B cell (primary cell): ENCODE measurements around the gene SPOCK1. TPM values are rescaled to one million over a fixed set of nuclear protein-coding genes. Genes with fewer than 3 reads are reported as not detected.

Source experiments
- ATAC-seq: fragments of 200-7000 bp; cut with Tn5 transposase; one replicate; pipeline ENCODE4 v1.10.0; 2021; ENCODE audit warnings: low read depth, mild to moderate bottlenecking, moderate number of reproducible peaks, moderate library complexity
- CTCF ChIA-PET: fragments of 350-600 bp; sonication (Branson Sonifier 250); formaldehyde crosslinking; loops from one replicate; lab custom pipeline; 2021; ENCODE audit warnings: antibody characterized with exemption, inconsistent platforms; lab: Charles Lee
- POLR2A ChIA-PET: fragments of 350-600 bp; sonication (Branson Sonifier 250); formaldehyde crosslinking; loops from one replicate; lab custom pipeline; 2021; ENCODE audit warnings: antibody characterized with exemption; lab: Charles Lee
- DNase-seq: peaks from one replicate; pipeline ENCODE4 v3.0.0; 2013
- H2AFZ ChIP-seq: 2 replicates; pipeline ENCODE4 v1.6.1; 2012; ENCODE audit warnings: mild to moderate bottlenecking, low read depth, low read length; ENCODE audit not compliant: insufficient read depth, poor library complexity, severe bottlenecking
- H3K27ac ChIP-seq, 2 donors: 1 replicate in 1 of 2; 2 replicates in 1 of 2; pipeline ENCODE4 v1.5.1; 2012 to 2013; ENCODE audit warnings: low read length in 2 of 2, mild to moderate bottlenecking in 2 of 2, moderate library complexity in 1 of 2
- H3K27me3 ChIP-seq, 4 experiments: fragments of 200-600 bp in 1 of 4; sonication (generic) in 1 of 4; replicated peaks in 1 of 4; 1 replicate in 2 of 4; 2 replicates in 2 of 4; pipeline versions ENCODE4 v1.6.1 to v1.7.0; 2013 to 2016; ENCODE audit warnings: low read length in 3 of 4, mild to moderate bottlenecking in 2 of 4, mixed read lengths in 1 of 4, moderate library complexity in 1 of 4; ENCODE audit not compliant: insufficient read depth in 4 of 4, control insufficient read depth in 3 of 4; ENCODE audit errors: control extremely low read depth in 1 of 4
- H3K36me3 ChIP-seq, 2 experiments: replicated peaks in 1 of 2; 1 replicate in 1 of 2; 2 replicates in 1 of 2; pipeline versions ENCODE4 v1.6.1 to v1.7.1; 2013; ENCODE audit warnings: low read length in 1 of 2; ENCODE audit not compliant: insufficient read depth in 2 of 2, control insufficient read depth in 1 of 2; ENCODE audit errors: control extremely low read depth in 1 of 2, extremely low read depth in 1 of 2
- H3K4me1 ChIP-seq, 2 donors: fragments of 200-600 bp in 1 of 2; sonication (generic) in 1 of 2; 1 replicate in 1 of 2; 2 replicates in 1 of 2; pipeline versions ENCODE4 v1.5.1 to v1.6.1; 2013 to 2017; ENCODE audit warnings: low read length in 2 of 2; ENCODE audit not compliant: control insufficient read depth in 2 of 2, insufficient read depth in 2 of 2
- H3K4me2 ChIP-seq: replicated peaks from 2 replicates; pipeline ENCODE3; 2012; ENCODE audit warnings: mild to moderate bottlenecking, low read depth, low read length; ENCODE audit not compliant: poor library complexity, severe bottlenecking
- H3K4me3 ChIP-seq, 5 experiments: fragments of 200-600 bp in 1 of 5; sonication (generic) in 1 of 5; 1 replicate in 3 of 5; 2 replicates in 2 of 5; pipeline versions ENCODE4 v1.5.1 to v1.7.0; 2011 to 2016; ENCODE audit warnings: low read length in 4 of 5, mild to moderate bottlenecking in 4 of 5, low read depth in 2 of 5, control low read depth in 1 of 5, moderate library complexity in 1 of 5; ENCODE audit not compliant: insufficient read depth in 1 of 5; ENCODE audit errors: control extremely low read depth in 1 of 5, extremely low read depth in 1 of 5
- H3K79me2 ChIP-seq: fragments of 200-600 bp; sonication (generic); one replicate; pipeline ENCODE4 v1.6.0; 2016; ENCODE audit warnings: low read length; ENCODE audit not compliant: control insufficient read depth, insufficient read depth
- H3K9ac ChIP-seq: fragments of 200-600 bp; sonication (generic); 2 replicates; pipeline ENCODE4 v1.6.1; 2017; ENCODE audit warnings: mild to moderate bottlenecking, low read length, moderate library complexity
- H3K9me3 ChIP-seq, 3 donors: one replicate each; pipeline versions ENCODE4 v1.6.1 to v1.7.1; 2013; ENCODE audit warnings: low read length in 2 of 3; ENCODE audit not compliant: control insufficient read depth in 2 of 3, insufficient read depth in 1 of 3; ENCODE audit errors: control extremely low read depth in 1 of 3
- H4K20me1 ChIP-seq: 2 replicates; pipeline ENCODE4 v1.6.0; 2012; ENCODE audit warnings: mild to moderate bottlenecking, low read length; ENCODE audit not compliant: insufficient read depth, control insufficient read depth, poor library complexity, severe bottlenecking
- H3K27ac Mint-ChIP-seq: one replicate; pipeline ENCODE4 v1.8.0; 2021; ENCODE audit warnings: mixed read lengths
- H3K27me3 Mint-ChIP-seq: one replicate; pipeline ENCODE4 v1.8.0; 2021; ENCODE audit warnings: mixed read lengths
- H3K4me1 Mint-ChIP-seq: one replicate; pipeline ENCODE4 v1.8.0; 2021; ENCODE audit warnings: mixed read lengths
- H3K4me3 Mint-ChIP-seq: one replicate; pipeline ENCODE4 v1.8.0; 2021; ENCODE audit warnings: mixed read lengths
- H3K9me3 Mint-ChIP-seq: one replicate; pipeline ENCODE4 v1.8.0; 2022; ENCODE audit warnings: mixed read lengths; ENCODE audit not compliant: insufficient read depth
- EZH2 ChIP-seq: IDR thresholded peaks from 2 replicates; pipeline ENCODE4 v1.6.1; 2012; ENCODE audit warnings: borderline replicate concordance, low read depth, mild to moderate bottlenecking, moderate library complexity, low read length; ENCODE audit not compliant: insufficient read depth, poor library complexity, severe bottlenecking
- WGBS: methylation state at CpG from one replicate; pipeline ENCODE4 v1.1.5; 2013; ENCODE audit warnings: missing lambda C conversion rate; ENCODE audit not compliant: insufficient coverage; 5-methylcytosine and 5-hydroxymethylcytosine counted together
- intact Hi-C: fragments of 100-400 bp; cut with micrococcal nuclease; formaldehyde crosslinking; loops from one replicate; pipeline ENCODE4 v1.10.0; 2022
- polyA plus RNA-seq: library from polyadenylated mRNA; depleted of rRNA; stranded (reverse); fragments of >200 nt; gene quantifications from 2 replicates; pipeline ENCODE4 v1.2.3, GENCODE V29; 2012
- total RNA-seq, 2 donors: library from RNA; stranded (reverse); fragments of 120-200 nt in 1 of 2; gene quantifications; 1 replicate in 1 of 2; 2 replicates in 1 of 2; pipeline versions ENCODE4 v1.2.3 to v1.2.4, GENCODE V29; 2013 to 2022
- TF ChIP-seq, protein P1 (sequence below): fragments of 200-600 bp; IDR thresholded peaks from one replicate; pipeline ENCODE4 v1.8.0; 2022; ENCODE audit warnings: antibody characterized with exemption, mild to moderate bottlenecking

Gene SPOCK1
- total and polyA plus RNA-seq, 2 donors (not counting 1 experiment from before 2014, with no cell fraction given): not detected

DNA sequence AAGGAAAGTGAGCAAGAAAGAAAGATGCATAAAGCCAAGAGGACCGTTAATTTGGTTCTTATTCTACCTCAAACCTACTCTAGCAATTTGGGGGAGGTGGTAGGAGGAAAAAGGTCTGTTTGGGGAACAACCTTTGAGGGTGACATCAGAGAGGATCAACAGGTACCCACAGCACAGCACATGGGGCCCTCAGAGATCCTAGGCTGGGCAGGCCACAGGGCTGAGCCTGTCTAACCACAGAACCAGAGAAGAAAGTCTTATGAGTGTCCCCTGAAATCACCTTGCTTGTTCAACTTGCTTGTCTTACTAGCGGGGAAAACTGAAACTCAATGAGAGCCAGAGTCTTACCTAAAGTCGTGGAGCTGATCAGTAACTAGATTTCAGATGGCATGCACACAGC is 385.2 kb downstream of the SPOCK1 start:
- Histone ChIP-seq H3K9me3 (no peaks in the 10 kb centered on the region), H3K36me3 (no peaks in the 10 kb centered on the region), H3K79me2 (no peaks in the 10 kb centered on the region), H3K9ac (no peak overlapping the region), H3K4me3 (no peak overlapping the region), H3K4me2 (no peak overlapping the region), H3K4me1 (no peaks in the 10 kb centered on the region), H4K20me1 (no peaks in the 10 kb centered on the region), H3K27ac (no peak overlapping the region), H3K27me3 (no peaks in the 10 kb centered on the region), H2AFZ (no peak overlapping the region)
- Mint-ChIP-seq H3K27ac (no peak overlapping the region), H3K9me3 (no peaks in the 10 kb centered on the region), H3K4me3 (no peak overlapping the region), H3K4me1 (peaks cover 2% of the 10 kb centered on the region), H3K27me3 (peaks cover 4% of the 10 kb centered on the region)
- intact Hi-C loops: no loop called here
- WGBS: 100% methylated on average over 1 of the region's 3 CpGs
- ATAC-seq (no peak), DNase-seq (no peak)
- ChIA-PET POLR2A (no interaction called here), CTCF (no interaction called here)
- TF ChIP-seq, protein P1, sequence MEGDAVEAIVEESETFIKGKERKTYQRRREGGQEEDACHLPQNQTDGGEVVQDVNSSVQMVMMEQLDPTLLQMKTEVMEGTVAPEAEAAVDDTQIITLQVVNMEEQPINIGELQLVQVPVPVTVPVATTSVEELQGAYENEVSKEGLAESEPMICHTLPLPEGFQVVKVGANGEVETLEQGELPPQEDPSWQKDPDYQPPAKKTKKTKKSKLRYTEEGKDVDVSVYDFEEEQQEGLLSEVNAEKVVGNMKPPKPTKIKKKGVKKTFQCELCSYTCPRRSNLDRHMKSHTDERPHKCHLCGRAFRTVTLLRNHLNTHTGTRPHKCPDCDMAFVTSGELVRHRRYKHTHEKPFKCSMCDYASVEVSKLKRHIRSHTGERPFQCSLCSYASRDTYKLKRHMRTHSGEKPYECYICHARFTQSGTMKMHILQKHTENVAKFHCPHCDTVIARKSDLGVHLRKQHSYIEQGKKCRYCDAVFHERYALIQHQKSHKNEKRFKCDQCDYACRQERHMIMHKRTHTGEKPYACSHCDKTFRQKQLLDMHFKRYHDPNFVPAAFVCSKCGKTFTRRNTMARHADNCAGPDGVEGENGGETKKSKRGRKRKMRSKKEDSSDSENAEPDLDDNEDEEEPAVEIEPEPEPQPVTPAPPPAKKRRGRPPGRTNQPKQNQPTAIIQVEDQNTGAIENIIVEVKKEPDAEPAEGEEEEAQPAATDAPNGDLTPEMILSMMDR: no peak
- no peak for TF ChIP-seq EZH2

DNA sequence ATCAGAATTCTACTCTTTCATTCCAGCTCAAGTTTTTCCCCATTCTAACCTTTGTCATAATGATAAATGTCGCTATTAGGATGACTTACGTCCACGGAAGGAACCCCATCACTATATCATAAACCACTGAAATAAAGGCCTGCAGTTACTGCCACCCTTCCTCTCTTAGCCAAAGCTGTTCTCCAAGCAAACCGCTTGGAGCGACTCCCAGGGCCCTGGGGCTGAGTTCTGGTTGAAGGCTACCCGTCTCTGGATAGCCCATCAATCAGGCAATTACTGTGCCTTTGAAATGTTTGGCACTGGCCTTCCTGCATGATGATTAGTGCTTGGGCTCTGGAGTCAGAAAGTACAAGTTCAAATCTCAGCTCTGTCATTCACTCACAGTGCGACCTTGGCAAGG is 386.0 kb downstream of the SPOCK1 start:
- Histone ChIP-seq H3K9ac (no peak overlapping the region), H3K4me3 (no peak overlapping the region), H3K9me3 (no peaks in the 10 kb centered on the region), H2AFZ (no peak overlapping the region), H3K4me2 (no peak overlapping the region), H3K27ac (no peak overlapping the region), H3K4me1 (no peaks in the 10 kb centered on the region), H3K27me3 (no peaks in the 10 kb centered on the region), H3K36me3 (no peaks in the 10 kb centered on the region), H3K79me2 (no peaks in the 10 kb centered on the region), H4K20me1 (no peaks in the 10 kb centered on the region)
- POLR2A ChIA-PET: no interaction called here
- Mint-ChIP-seq H3K9me3 (no peaks in the 10 kb centered on the region), H3K27ac (no peak overlapping the region), H3K4me1 (peaks cover 2% of the 10 kb centered on the region), H3K27me3 (peaks cover 4% of the 10 kb centered on the region), H3K4me3 (no peak overlapping the region)
- 95% methylated on average over 6 of the region's 7 CpGs for WGBS
- TF ChIP-seq, protein P1: no peak
- TF ChIP-seq EZH2: no peak
- intact Hi-C loops: no loop called here
- ATAC-seq: no peak
- DNase-seq: no peak
- CTCF ChIA-PET: no interaction called here
